ENCODE measurements around the gene PSAP. TPM values are rescaled to one million over a fixed set of nuclear protein-coding genes. Genes with fewer than 3 reads are reported as not detected.

PSAP gene
- total RNA-seq, 1 donor from 2014 or later: 358 TPM

- Histone ChIP-seq H3K27me3 (peaks cover 40% of the 10 kb centered on the region), H4K20me1 (ENCODE audit: low read depth) (no peaks in the 10 kb centered on the region), H3K4me3 (peak overlapping the region; percentile 59), H3K4me1 (peaks cover 5% of the 10 kb centered on the region), H3K9me3 (ENCODE audit: low read depth) (no peaks in the 10 kb centered on the region), H3K9ac (no peak overlapping the region), H3F3A (ENCODE audit: low read depth) (peaks cover 9% of the 10 kb centered on the region), H3K79me2 (ENCODE audit: low read depth) (no peaks in the 10 kb centered on the region), H2AFZ (replicated peaks) (peak overlapping the region; percentile 100), H3K27ac (no peak overlapping the region), H3K36me3 (no peaks in the 10 kb centered on the region), H3K4me2 (peak overlapping the region; percentile 95)
- peak overlapping the region; percentile 83 for H3K4me3 Mint-ChIP-seq
- H3K9me3 Mint-ChIP-seq: no peaks in the 10 kb centered on the region
- H3K27me3 Mint-ChIP-seq (ENCODE audit: insufficient read depth, low read depth): peaks cover 15% of the 10 kb centered on the region
- no peak for TF ChIP-seq CTCF (IDR thresholded peaks at IDR 0.05)
- TF ChIP-seq EZH2phosphoT487 (IDR thresholded peaks at IDR 0.05): no peak
- no peak for TF ChIP-seq EZH2 (IDR thresholded peaks at IDR 0.05)
- no peaks in the 10 kb centered on the region for H3K36me3 Mint-ChIP-seq
- peaks cover 35% of the 10 kb centered on the region for H3K4me1 Mint-ChIP-seq
- DNase-seq (ENCODE audit: low spot score): no peak
- H3K27ac Mint-ChIP-seq: no peak overlapping the region
Observed at GRCh38 chr10:71889388-71889987, 38.4 kb upstream of the PSAP start.

- H3K27ac Mint-ChIP-seq: no peak overlapping the region
- H3K36me3 Mint-ChIP-seq: no peaks in the 10 kb centered on the region
Observed at GRCh38 chr10:71888623-71889387, 37.8 kb upstream of the PSAP start.

GRCh38 chr10:71888248-71888622 is 37.2 kb upstream of the PSAP start:
- no peak overlapping the region for H3K9ac ChIP-seq
- H2AFZ ChIP-seq (replicated peaks): peak overlapping the region; percentile 100
- DNase-seq (ENCODE audit: low spot score): no peak

More at GRCh38 chr10:71888623-71889387, 37.8 kb upstream of the PSAP start:
- H3K9me3 Mint-ChIP-seq: no peaks in the 10 kb centered on the region
- H3K4me3 Mint-ChIP-seq: peak overlapping the region; percentile 83
- peak; percentile 71 for DNase-seq (ENCODE audit: low spot score)
- Histone ChIP-seq H3K9ac (no peak overlapping the region), H3K79me2 (ENCODE audit: low read depth) (no peaks in the 10 kb centered on the region), H4K20me1 (ENCODE audit: low read depth) (no peaks in the 10 kb centered on the region), H3F3A (ENCODE audit: low read depth) (peaks cover 9% of the 10 kb centered on the region), H3K36me3 (no peaks in the 10 kb centered on the region), H3K9me3 (ENCODE audit: low read depth) (no peaks in the 10 kb centered on the region), H3K27me3 (peaks cover 40% of the 10 kb centered on the region), H3K27ac (no peak overlapping the region), H3K4me1 (peaks cover 5% of the 10 kb centered on the region), H2AFZ (replicated peaks) (peak overlapping the region; percentile 100), H3K4me3 (peak overlapping the region; percentile 59), H3K4me2 (peak overlapping the region; percentile 95)
- TF ChIP-seq EZH2phosphoT487 (IDR thresholded peaks at IDR 0.05): peak; percentile 33
- peak; percentile 69 for TF ChIP-seq EZH2 (IDR thresholded peaks at IDR 0.05)
- TF ChIP-seq CTCF (IDR thresholded peaks at IDR 0.05): no peak
- peaks cover 15% of the 10 kb centered on the region for H3K27me3 Mint-ChIP-seq (ENCODE audit: insufficient read depth, low read depth)
- peaks cover 35% of the 10 kb centered on the region for H3K4me1 Mint-ChIP-seq

More at GRCh38 chr10:71888248-71888622, 37.2 kb upstream of the PSAP start:
- Histone ChIP-seq H3F3A (ENCODE audit: low read depth) (peaks cover 9% of the 10 kb centered on the region), H3K4me3 (peak overlapping the region; percentile 59), H3K4me2 (peak overlapping the region; percentile 95), H3K36me3 (no peaks in the 10 kb centered on the region), H3K9me3 (ENCODE audit: low read depth) (no peaks in the 10 kb centered on the region), H3K4me1 (peaks cover 5% of the 10 kb centered on the region), H3K79me2 (ENCODE audit: low read depth) (no peaks in the 10 kb centered on the region), H3K27me3 (peaks cover 40% of the 10 kb centered on the region), H3K27ac (no peak overlapping the region), H4K20me1 (ENCODE audit: low read depth) (no peaks in the 10 kb centered on the region)
- Mint-ChIP-seq H3K27ac (no peak overlapping the region), H3K4me3 (peak overlapping the region; percentile 83), H3K27me3 (ENCODE audit: insufficient read depth, low read depth) (peaks cover 15% of the 10 kb centered on the region), H3K9me3 (no peaks in the 10 kb centered on the region), H3K36me3 (no peaks in the 10 kb centered on the region), H3K4me1 (peaks cover 35% of the 10 kb centered on the region)
- TF ChIP-seq EZH2 (IDR thresholded peaks at IDR 0.05) (no peak), CTCF (IDR thresholded peaks at IDR 0.05) (no peak), EZH2phosphoT487 (IDR thresholded peaks at IDR 0.05) (no peak)
